Rectal smooth muscle tissue (tissue), 1 donor: ENCODE results near the gene GUCY1A1.
"Not testable (repeated sequence)": the region's sequence is repeated elsewhere in the genome, so short reads cannot be mapped to it uniquely, and the experiment has no call there.

ENCODE experiments used
- H3K27ac ChIP-seq: one replicate; pipeline ENCODE4 v1.7.0; 2013; ENCODE audit warnings: low read depth, low read length, inconsistent platforms
- H3K27me3 ChIP-seq: one replicate; pipeline ENCODE4 v1.7.0; 2013; ENCODE audit warnings: low read length; ENCODE audit not compliant: control insufficient read depth, insufficient read depth
- H3K36me3 ChIP-seq: one replicate; pipeline ENCODE4 v1.7.0; 2013; ENCODE audit warnings: low read length; ENCODE audit not compliant: control insufficient read depth, insufficient read depth
- H3K4me1 ChIP-seq: one replicate; pipeline ENCODE4 v1.7.0; 2013; ENCODE audit warnings: low read length; ENCODE audit not compliant: control insufficient read depth, insufficient read depth
- H3K4me3 ChIP-seq: one replicate; pipeline ENCODE4 v1.7.0; 2013; ENCODE audit warnings: low read length
- H3K9ac ChIP-seq: one replicate; pipeline ENCODE4 v1.7.0; 2013; ENCODE audit warnings: low read length

GUCY1A1 gene

GRCh38 chr4:155639704-155640523, 26.7 kb upstream of the GUCY1A1 start:
- no peak overlapping the region for H3K27ac ChIP-seq
- H3K9ac ChIP-seq, result no peak overlapping the region
- H3K4me1 ChIP-seq, result no peaks in the 10 kb centered on the region
- no peak overlapping the region for H3K4me3 ChIP-seq
- H3K27me3 ChIP-seq, result no peaks in the 10 kb centered on the region
- no peaks in the 10 kb centered on the region for H3K36me3 ChIP-seq

- H3K27me3 ChIP-seq, result no peaks in the 10 kb centered on the region
- H3K36me3 ChIP-seq, result no peaks in the 10 kb centered on the region
- no peak overlapping the region for H3K4me3 ChIP-seq
- H3K4me1 ChIP-seq, result no peaks in the 10 kb centered on the region
- H3K9ac ChIP-seq, result no peak overlapping the region
- no peak overlapping the region for H3K27ac ChIP-seq
These were observed 25.9 kb upstream of the GUCY1A1 start for GRCh38 chr4:155640751-155641150.

DNA sequence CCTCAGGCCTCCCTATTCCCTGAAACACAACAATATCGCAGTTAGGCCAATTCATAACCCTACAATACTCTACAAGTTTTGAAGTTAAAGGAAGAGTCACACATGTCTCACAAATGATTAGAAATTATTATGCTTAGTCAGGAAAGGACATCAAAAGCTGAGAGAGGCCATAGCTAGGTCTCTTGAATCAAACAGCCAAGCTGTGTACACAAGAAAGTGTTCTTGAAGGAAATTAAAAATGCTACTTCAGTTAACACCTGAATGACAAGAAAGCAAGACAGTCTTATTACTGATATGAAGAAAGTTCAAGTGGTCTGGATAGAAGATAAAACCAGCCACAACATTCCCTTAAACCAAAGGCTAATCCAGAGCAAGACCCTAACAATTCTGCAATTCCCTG, 23.6 kb upstream of the GUCY1A1 start:
- H3K27me3 ChIP-seq, result no peaks in the 10 kb centered on the region
- H3K9ac ChIP-seq, result no peak overlapping the region
- H3K27ac ChIP-seq, result no peak overlapping the region
- H3K4me1 ChIP-seq, result no peaks in the 10 kb centered on the region
- no peak overlapping the region for H3K4me3 ChIP-seq
- H3K36me3 ChIP-seq, result no peaks in the 10 kb centered on the region

- no peak overlapping the region for H3K4me3 ChIP-seq
- H3K27me3 ChIP-seq, result no peaks in the 10 kb centered on the region
- H3K4me1 ChIP-seq, result no peaks in the 10 kb centered on the region
- no peak overlapping the region for H3K9ac ChIP-seq
- no peaks in the 10 kb centered on the region for H3K36me3 ChIP-seq
- H3K27ac ChIP-seq, result no peak overlapping the region
These were observed 20.6 kb upstream of the GUCY1A1 start for GRCh38 chr4:155646001-155646400.

DNA sequence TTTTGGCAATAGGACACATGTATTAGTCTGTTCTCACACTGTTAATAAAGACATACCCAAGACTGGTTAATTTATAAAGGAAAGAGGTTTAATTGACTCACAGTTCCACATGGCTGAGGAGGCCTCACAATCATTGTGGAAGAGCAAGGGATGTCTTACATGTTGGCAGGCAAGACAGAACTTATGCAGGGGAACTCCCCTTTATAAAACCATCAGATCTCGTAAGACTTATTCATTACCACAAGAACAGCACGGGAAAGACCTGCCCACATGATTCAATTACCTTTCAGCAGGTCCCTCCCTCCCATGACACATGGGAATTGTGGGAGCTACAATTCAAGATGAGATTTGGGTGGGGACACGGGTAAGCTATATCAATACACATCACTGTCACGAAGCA, 15.9 kb upstream of the GUCY1A1 start:
- H3K4me3 ChIP-seq, H3K27ac ChIP-seq, H3K9ac ChIP-seq, H3K36me3 ChIP-seq, H3K4me1 ChIP-seq, H3K27me3 ChIP-seq: not testable (repeated sequence)

DNA sequence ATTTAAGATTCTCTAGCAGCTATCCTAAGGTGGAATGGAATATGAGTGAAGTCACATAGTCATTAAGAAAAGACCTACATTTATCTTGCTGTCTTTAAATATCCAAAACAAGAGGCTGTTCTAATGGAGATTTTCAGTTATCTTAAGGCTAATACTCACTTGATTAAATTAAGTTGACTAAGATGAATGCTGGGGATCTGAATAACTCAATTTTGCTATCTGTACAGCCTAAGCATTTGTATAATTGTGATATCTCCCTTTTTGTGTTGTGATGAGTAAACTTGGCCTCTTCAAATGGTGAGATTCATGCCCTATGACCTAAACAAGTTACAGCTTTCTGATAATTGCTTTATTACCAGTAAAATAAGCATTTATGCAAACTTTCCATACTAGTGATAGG, 13.6 kb upstream of the GUCY1A1 start:
- Histone ChIP-seq H3K36me3 (no peaks in the 10 kb centered on the region), H3K4me1 (no peaks in the 10 kb centered on the region), H3K4me3 (no peak overlapping the region), H3K27me3 (no peaks in the 10 kb centered on the region), H3K27ac (no peak overlapping the region), H3K9ac (no peak overlapping the region)

DNA sequence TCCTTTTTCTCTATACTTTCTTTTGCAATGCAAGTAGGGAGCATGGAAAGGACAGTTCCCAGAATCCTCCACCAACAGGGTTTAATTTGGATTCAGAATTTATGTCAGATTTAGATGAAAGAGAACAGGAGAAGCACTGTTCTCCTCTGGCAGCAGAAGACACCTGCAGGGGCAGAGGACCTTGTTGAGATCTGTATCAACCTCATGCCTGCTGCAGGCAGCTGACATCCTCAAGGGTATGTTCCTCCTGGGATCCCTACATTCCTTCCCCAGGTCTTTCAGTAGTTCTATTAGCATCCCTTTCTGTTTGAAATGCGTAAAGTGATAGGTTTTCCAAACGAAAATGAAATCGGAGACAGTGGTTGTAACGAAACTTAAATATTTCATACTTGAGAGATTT, 10.6 kb upstream of the GUCY1A1 start:
- H3K9ac ChIP-seq, result no peak overlapping the region
- H3K27me3 ChIP-seq, result no peaks in the 10 kb centered on the region
- peaks cover 14% of the 10 kb centered on the region for H3K4me1 ChIP-seq
- H3K36me3 ChIP-seq, result no peaks in the 10 kb centered on the region
- H3K4me3 ChIP-seq, result no peak overlapping the region
- no peak overlapping the region for H3K27ac ChIP-seq

DNA sequence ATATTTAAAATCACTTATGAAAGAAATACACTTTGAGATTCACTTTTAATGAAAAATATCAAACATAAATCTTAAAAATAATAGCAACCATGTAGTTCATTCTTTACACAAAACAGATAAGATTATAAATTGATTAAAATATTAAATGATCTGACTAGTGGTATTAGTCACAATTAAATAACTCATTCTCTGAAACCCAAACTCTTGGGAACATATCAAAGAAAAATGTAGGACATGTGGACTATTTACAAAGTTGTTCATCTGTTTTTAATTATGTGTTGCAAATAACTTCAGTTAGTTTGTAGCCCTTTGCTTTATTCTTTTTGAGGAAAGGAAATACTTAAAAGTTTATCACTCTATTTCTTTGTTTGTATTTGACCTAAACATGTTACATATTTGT, 9.5 kb upstream of the GUCY1A1 start:
- Histone ChIP-seq H3K9ac (no peak overlapping the region), H3K27ac (no peak overlapping the region), H3K36me3 (no peaks in the 10 kb centered on the region)

GRCh38 chr4:155657985-155658680, 8.5 kb upstream of the GUCY1A1 start:
- H3K27ac ChIP-seq, result no peak overlapping the region
- H3K4me3 ChIP-seq, result no peak overlapping the region

More for the DNA sequence above, 9.5 kb upstream of the GUCY1A1 start:
- peaks cover 14% of the 10 kb centered on the region for H3K4me1 ChIP-seq
- no peak overlapping the region for H3K4me3 ChIP-seq
- H3K27me3 ChIP-seq, result no peaks in the 10 kb centered on the region

GRCh38 chr4:155658681-155659064, 8.0 kb upstream of the GUCY1A1 start:
- Histone ChIP-seq H3K4me3 (no peak overlapping the region), H3K4me1 (peaks cover 14% of the 10 kb centered on the region), H3K27me3 (no peaks in the 10 kb centered on the region), H3K9ac (no peak overlapping the region), H3K27ac (peak overlapping the region; percentile 44), H3K36me3 (no peaks in the 10 kb centered on the region)

More at GRCh38 chr4:155657985-155658680, 8.5 kb upstream of the GUCY1A1 start:
- Histone ChIP-seq H3K27me3 (no peaks in the 10 kb centered on the region), H3K9ac (no peak overlapping the region), H3K36me3 (no peaks in the 10 kb centered on the region), H3K4me1 (peaks cover 14% of the 10 kb centered on the region)

- Histone ChIP-seq H3K27me3 (no peaks in the 10 kb centered on the region), H3K4me3 (no peak overlapping the region), H3K36me3 (no peaks in the 10 kb centered on the region), H3K4me1 (peaks cover 14% of the 10 kb centered on the region), H3K27ac (peak overlapping the region; percentile 44), H3K9ac (no peak overlapping the region)
These were observed 7.5 kb upstream of the GUCY1A1 start for GRCh38 chr4:155659176-155659575.

DNA sequence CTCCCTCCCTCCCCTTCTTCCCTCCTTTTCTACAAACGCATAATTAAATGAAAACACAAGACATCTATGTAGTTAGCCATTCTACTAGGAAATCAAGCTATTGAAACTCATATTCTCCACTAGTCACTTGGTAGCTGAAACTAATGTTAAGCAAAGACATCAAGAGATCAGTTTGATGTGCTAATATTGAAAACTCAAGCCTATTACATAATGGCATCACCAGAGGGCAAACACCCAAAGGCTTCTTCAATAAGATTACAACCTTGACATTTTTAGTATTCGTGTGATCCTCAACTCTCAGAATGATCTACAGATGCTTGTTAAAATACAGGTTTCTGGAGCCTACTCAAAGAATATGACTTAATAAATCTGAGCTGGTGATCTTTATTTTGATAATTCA, 6.2 kb upstream of the GUCY1A1 start:
- H3K4me3 ChIP-seq, result no peak overlapping the region
- no peaks in the 10 kb centered on the region for H3K36me3 ChIP-seq
- no peak overlapping the region for H3K9ac ChIP-seq
- peaks cover 17% of the 10 kb centered on the region for H3K4me1 ChIP-seq
- H3K27ac ChIP-seq, result no peak overlapping the region
- H3K27me3 ChIP-seq, result no peaks in the 10 kb centered on the region

GRCh38 chr4:155665054-155665453, 1.6 kb upstream of the GUCY1A1 start:
- Histone ChIP-seq H3K4me1 (peaks cover 12% of the 10 kb centered on the region), H3K27me3 (no peaks in the 10 kb centered on the region), H3K4me3 (no peak overlapping the region), H3K27ac (peak overlapping the region; percentile 95), H3K36me3 (no peaks in the 10 kb centered on the region), H3K9ac (no peak overlapping the region)
